ENCODE data around the gene TMTC4. TPM values are rescaled to one million over a fixed set of nuclear protein-coding genes. Genes with fewer than 3 reads are reported as not detected.

The TMTC4 gene
- total RNA-seq, 2 experiments from 2014 or later: 15.7 to 19.8 TPM

DNA sequence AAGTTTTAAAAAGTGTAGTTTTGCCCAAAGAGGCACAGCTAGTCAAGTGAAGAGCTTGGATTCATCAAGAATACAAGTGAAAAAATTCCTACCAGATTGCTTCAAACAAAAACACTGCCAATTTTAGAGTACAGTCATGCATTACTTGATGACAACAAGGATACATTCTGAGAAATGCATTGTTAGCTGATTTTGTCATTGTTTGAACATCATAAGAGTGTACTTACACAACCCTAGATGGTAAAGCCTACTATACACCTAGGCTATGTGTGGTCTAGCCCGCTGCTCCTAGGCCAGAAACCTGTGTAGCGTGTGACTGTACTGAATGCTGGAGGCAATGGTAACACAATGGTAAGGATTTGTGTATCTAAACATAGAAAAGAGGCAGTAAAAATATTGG is 41.1 kb downstream of the TMTC4 start:
- BruUV-seq (replicated peaks): no TSS peak
- Histone ChIP-seq H3K4me3 (ENCODE audit: low read depth, low read length, poor library complexity, severe bottlenecking) (no peak overlapping the region), H4K20me1 (ENCODE audit: insufficient read depth, low read length) (no peaks in the 10 kb centered on the region), H3K9me2 (ENCODE audit: insufficient read depth, low read length) (no peaks in the 10 kb centered on the region), H2AFZ (ENCODE audit: low read length) (no peak overlapping the region), H3K27ac (ENCODE audit: low read depth, low read length, poor library complexity, severe bottlenecking) (no peak overlapping the region), H3K4me1 (ENCODE audit: insufficient read depth, low read length, poor library complexity, severe bottlenecking) (no peaks in the 10 kb centered on the region), H3K36me3 (ENCODE audit: insufficient read depth, low read length) (peaks cover 3% of the 10 kb centered on the region; the same call in 1 of the 2 replicates), H3K79me2 (ENCODE audit: insufficient read depth, low read depth, low read length) (no peaks in the 10 kb centered on the region), H3K4me2 (ENCODE audit: low read length) (no peak overlapping the region), H3K9me3 (ENCODE audit: low read length) (no peaks in the 10 kb centered on the region)
- DNase-seq (ENCODE audit: low spot score): no peak
- ChIA-PET CTCF (ENCODE audit: unreplicated experiment) (no interaction called here), POLR2A (interaction anchor here (0.6 kb wide), 1 partner anchor 834 kb away, joined by 4 read pairs; no protein-coding TSS in a partner anchor)
- intact Hi-C loops (cut with micrococcal nuclease; ENCODE audit: unreplicated experiment): no loop called here
- TF ChIP-seq, protein P1, sequence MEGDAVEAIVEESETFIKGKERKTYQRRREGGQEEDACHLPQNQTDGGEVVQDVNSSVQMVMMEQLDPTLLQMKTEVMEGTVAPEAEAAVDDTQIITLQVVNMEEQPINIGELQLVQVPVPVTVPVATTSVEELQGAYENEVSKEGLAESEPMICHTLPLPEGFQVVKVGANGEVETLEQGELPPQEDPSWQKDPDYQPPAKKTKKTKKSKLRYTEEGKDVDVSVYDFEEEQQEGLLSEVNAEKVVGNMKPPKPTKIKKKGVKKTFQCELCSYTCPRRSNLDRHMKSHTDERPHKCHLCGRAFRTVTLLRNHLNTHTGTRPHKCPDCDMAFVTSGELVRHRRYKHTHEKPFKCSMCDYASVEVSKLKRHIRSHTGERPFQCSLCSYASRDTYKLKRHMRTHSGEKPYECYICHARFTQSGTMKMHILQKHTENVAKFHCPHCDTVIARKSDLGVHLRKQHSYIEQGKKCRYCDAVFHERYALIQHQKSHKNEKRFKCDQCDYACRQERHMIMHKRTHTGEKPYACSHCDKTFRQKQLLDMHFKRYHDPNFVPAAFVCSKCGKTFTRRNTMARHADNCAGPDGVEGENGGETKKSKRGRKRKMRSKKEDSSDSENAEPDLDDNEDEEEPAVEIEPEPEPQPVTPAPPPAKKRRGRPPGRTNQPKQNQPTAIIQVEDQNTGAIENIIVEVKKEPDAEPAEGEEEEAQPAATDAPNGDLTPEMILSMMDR (conservative IDR thresholded peaks at IDR 0.05; ENCODE audit: low read length): no peak
- no peak for TF ChIP-seq EZH2phosphoT487 (IDR thresholded peaks at IDR 0.05; ENCODE audit: borderline replicate concordance, low read depth, low read length)

DNA sequence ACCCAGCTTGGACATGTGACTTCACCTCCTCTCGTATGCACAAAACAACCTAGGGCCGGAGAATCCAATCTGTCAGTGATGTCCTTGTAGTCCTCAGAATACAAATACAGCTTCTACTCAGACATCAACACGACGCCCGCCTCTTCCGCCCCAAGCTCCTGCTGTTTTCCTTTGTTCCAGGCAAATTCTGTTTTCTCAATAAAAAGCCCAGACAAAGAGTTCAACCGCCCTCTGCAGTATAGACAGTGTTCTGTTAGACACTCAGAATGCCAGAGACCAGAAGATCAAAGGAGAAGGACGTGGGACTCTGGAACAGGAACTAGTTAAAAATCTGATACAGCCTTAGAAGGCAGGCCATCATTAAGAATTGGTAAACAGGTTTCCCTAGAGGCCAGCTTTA is 44.0 kb downstream of the TMTC4 start:
- Histone ChIP-seq H4K20me1 (ENCODE audit: insufficient read depth, low read length) (no peaks in the 10 kb centered on the region), H3K27ac (ENCODE audit: low read depth, low read length, poor library complexity, severe bottlenecking) (no peak overlapping the region), H3K36me3 (ENCODE audit: insufficient read depth, low read length) (peaks cover 3% of the 10 kb centered on the region; the same call in 1 of the 2 replicates), H3K4me3 (ENCODE audit: low read depth, low read length, poor library complexity, severe bottlenecking) (no peak overlapping the region), H3K4me1 (ENCODE audit: insufficient read depth, low read length, poor library complexity, severe bottlenecking) (no peaks in the 10 kb centered on the region), H3K9me3 (ENCODE audit: low read length) (no peaks in the 10 kb centered on the region), H2AFZ (ENCODE audit: low read length) (no peak overlapping the region), H3K79me2 (ENCODE audit: insufficient read depth, low read depth, low read length) (no peaks in the 10 kb centered on the region), H3K4me2 (ENCODE audit: low read length) (no peak overlapping the region), H3K9me2 (ENCODE audit: insufficient read depth, low read length) (no peaks in the 10 kb centered on the region)
- no peak for TF ChIP-seq EZH2phosphoT487 (IDR thresholded peaks at IDR 0.05; ENCODE audit: borderline replicate concordance, low read depth, low read length)
- TF ChIP-seq, protein P1 (conservative IDR thresholded peaks at IDR 0.05; ENCODE audit: low read length): no peak
- BruUV-seq (replicated peaks): no TSS peak
- no peak for DNase-seq (ENCODE audit: low spot score)
- POLR2A ChIA-PET: interaction anchor here (0.6 kb wide), 1 partner anchor 32 kb away, joined by 3 read pairs; no protein-coding TSS in a partner anchor
- CTCF ChIA-PET (ENCODE audit: unreplicated experiment): no interaction called here
- intact Hi-C loops (cut with micrococcal nuclease; ENCODE audit: unreplicated experiment): no loop called here

DNA sequence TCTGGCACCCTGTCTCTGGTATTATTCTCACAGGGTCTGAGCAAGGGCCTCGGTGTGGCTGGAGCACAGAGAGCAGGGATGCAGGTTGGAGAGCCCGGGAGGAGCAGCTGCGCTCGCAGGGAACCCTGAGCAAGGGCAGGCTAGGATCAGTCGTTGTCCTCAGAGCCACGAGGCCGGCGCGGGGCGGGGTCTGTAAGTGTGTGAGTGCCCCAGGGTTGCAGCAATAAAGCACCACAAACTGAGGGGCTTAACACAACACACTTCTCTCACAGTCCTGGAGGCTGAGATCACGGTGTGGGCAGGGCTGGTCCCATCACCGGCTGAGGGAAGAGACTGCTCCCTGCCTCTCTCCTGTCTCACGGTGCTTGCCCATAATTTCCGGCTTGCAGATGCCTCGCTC is 47.5 kb downstream of the TMTC4 start:
- no peak for TF ChIP-seq EZH2phosphoT487 (IDR thresholded peaks at IDR 0.05; ENCODE audit: borderline replicate concordance, low read depth, low read length)
- TF ChIP-seq, protein P1 (conservative IDR thresholded peaks at IDR 0.05; ENCODE audit: low read length): no peak
- H3K36me3 ChIP-seq (ENCODE audit: insufficient read depth, low read length): no peaks in the 10 kb centered on the region
- no peak overlapping the region for H3K4me2 ChIP-seq (ENCODE audit: low read length)
- intact Hi-C loops (cut with micrococcal nuclease; ENCODE audit: unreplicated experiment): no loop called here
- no TSS peak for BruUV-seq (replicated peaks)
- H3K9me2 ChIP-seq (ENCODE audit: insufficient read depth, low read length): no peaks in the 10 kb centered on the region
- no peak for DNase-seq (ENCODE audit: low spot score)
- H3K4me3 ChIP-seq (ENCODE audit: low read depth, low read length, poor library complexity, severe bottlenecking): no peak overlapping the region
- no peaks in the 10 kb centered on the region for H3K9me3 ChIP-seq (ENCODE audit: low read length)
- POLR2A ChIA-PET: no interaction called here
- no peaks in the 10 kb centered on the region for H3K4me1 ChIP-seq (ENCODE audit: insufficient read depth, low read length, poor library complexity, severe bottlenecking)
- H4K20me1 ChIP-seq (ENCODE audit: insufficient read depth, low read length): no peaks in the 10 kb centered on the region
- CTCF ChIA-PET (ENCODE audit: unreplicated experiment): no interaction called here
- H2AFZ ChIP-seq (ENCODE audit: low read length): no peak overlapping the region
- H3K79me2 ChIP-seq (ENCODE audit: insufficient read depth, low read depth, low read length): no peaks in the 10 kb centered on the region
- no peak overlapping the region for H3K27ac ChIP-seq (ENCODE audit: low read depth, low read length, poor library complexity, severe bottlenecking)
